T follicular helper cell (primary cell): Measurements from ENCODE around the gene DYRK4.

ENCODE experiments used
- DNase-seq: peaks from one replicate; pipeline ENCODE4 v3.0.0-alpha.2; 2020; ENCODE audit warnings: low read depth

The DYRK4 gene

GRCh38 chr12:4564818-4565217 lies 2.8 kb downstream of the DYRK4 start:
- DNase-seq = no peak

GRCh38 chr12:4566474-4566873 lies 4.5 kb downstream of the DYRK4 start:
- DNase-seq = no peak

- no peak for DNase-seq
Measured at GRCh38 chr12:4567073-4567881, 5.3 kb downstream of the DYRK4 start.

GRCh38 chr12:4569261-4569660 lies 7.3 kb downstream of the DYRK4 start:
- no peak for DNase-seq

- DNase-seq = no peak
Measured at GRCh38 chr12:4572680-4573079, 10.7 kb downstream of the DYRK4 start.

GRCh38 chr12:4579305-4580102 lies 17.5 kb downstream of the DYRK4 start:
- no peak for DNase-seq

GRCh38 chr12:4580281-4580688 lies 18.3 kb downstream of the DYRK4 start:
- DNase-seq = no peak

GRCh38 chr12:4584281-4584680 lies 22.3 kb downstream of the DYRK4 start:
- DNase-seq = no peak

GRCh38 chr12:4584896-4585295 lies 22.9 kb downstream of the DYRK4 start:
- DNase-seq = no peak

GRCh38 chr12:4586500-4586899 lies 24.5 kb downstream of the DYRK4 start:
- DNase-seq = no peak

- DNase-seq = no peak
Measured at GRCh38 chr12:4587108-4587507, 25.1 kb downstream of the DYRK4 start.

GRCh38 chr12:4588916-4589315 lies 26.9 kb downstream of the DYRK4 start:
- DNase-seq = no peak

GRCh38 chr12:4589941-4590340 lies 27.9 kb downstream of the DYRK4 start:
- no peak for DNase-seq

GRCh38 chr12:4591180-4591687 lies 29.2 kb downstream of the DYRK4 start:
- no peak for DNase-seq

- no peak for DNase-seq
Measured at GRCh38 chr12:4595881-4596280, 33.9 kb downstream of the DYRK4 start.

GRCh38 chr12:4603421-4603820 lies 41.4 kb downstream of the DYRK4 start:
- DNase-seq = no peak

GRCh38 chr12:4603946-4604345 lies 41.9 kb downstream of the DYRK4 start:
- DNase-seq = no peak

GRCh38 chr12:4604684-4605193 lies 42.7 kb downstream of the DYRK4 start:
- peak; percentile 56 for DNase-seq

- DNase-seq = no peak
Measured at GRCh38 chr12:4607056-4607455, 45.0 kb downstream of the DYRK4 start.

- DNase-seq = no peak
Measured at GRCh38 chr12:4609071-4609470, 47.1 kb downstream of the DYRK4 start.

- DNase-seq = no peak
Measured at GRCh38 chr12:4610481-4610880, 48.5 kb downstream of the DYRK4 start.

- DNase-seq = no peak
Measured at GRCh38 chr12:4615667-4616066, 53.7 kb downstream of the DYRK4 start.

- no peak for DNase-seq
Measured at GRCh38 chr12:4621511-4621910, 59.5 kb downstream of the DYRK4 start.
